Measurements from ENCODE around the gene LRCOL1. TPM values are rescaled to one million over a fixed set of nuclear protein-coding genes. Genes with fewer than 3 reads are reported as not detected.

LRCOL1 gene
- total and polyA plus RNA-seq, 2 of the 8 experiments (the other 6 are each of a cell fraction or from before 2014, with no cell fraction given) = not detected

- Histone ChIP-seq H3K56ac (replicated peaks; ENCODE audit: insufficient read length, low read depth, low read length) (no peak overlapping the region), H4K20me1 (replicated peaks in 1 of 2; ENCODE audit: control insufficient read depth in 1 of 2, insufficient read depth in 2 of 2, low read length in 2 of 2) (peaks cover 0 to 6% of the 10 kb centered on the region in 2 experiments), H3K4me2 (ENCODE audit: insufficient read depth in 1 of 2, low read depth in 2 of 2, low read length in 2 of 2) (no peak overlapping the region), H2AK5ac (ENCODE audit: low read depth, low read length) (no peak overlapping the region), H3K18ac (ENCODE audit: extremely low read depth, low read length) (no peak overlapping the region), H4K91ac (replicated peaks; ENCODE audit: insufficient read length, low read length) (no peak overlapping the region), H3K9ac (replicated peaks in 1 of 4; ENCODE audit: extremely low read depth in 1 of 4, low read depth in 3 of 4, low read length in 3 of 4) (no peak overlapping the region), H2BK5ac (ENCODE audit: low read depth, low read length) (no peak overlapping the region), H3K23me2 (ENCODE audit: low read depth, low read length) (no peaks in the 10 kb centered on the region), H2AFZ (ENCODE audit: low read length) (no peak overlapping the region), H4K8ac (ENCODE audit: extremely low read depth, insufficient read depth, low read length) (no peak overlapping the region), H3K79me1 (ENCODE audit: low read depth, low read length) (no peaks in the 10 kb centered on the region), H3K4me3 (ENCODE audit: extremely low read depth in 1 of 4, insufficient read depth in 2 of 4, low read depth in 3 of 4, low read length in 4 of 4) (no peak overlapping the region), H3K36me3 (ENCODE audit: control insufficient read depth in 2 of 4, insufficient read depth in 4 of 4, low read length in 3 of 4) (peaks cover 25 to 69% (median 53%) of the 10 kb centered on the region in 4 experiments), H2BK12ac (ENCODE audit: low read depth, low read length) (no peak overlapping the region), H3K9me3 (ENCODE audit: insufficient read depth in 2 of 2, low read depth in 1 of 2, low read length in 1 of 2) (no peaks in the 10 kb centered on the region), H3K27ac (ENCODE audit: low read depth, low read length) (no peak overlapping the region), H3K4me1 (replicated peaks in 1 of 4; ENCODE audit: control insufficient read depth in 3 of 4, insufficient read depth in 4 of 4, low read length in 3 of 4) (no peaks in the 10 kb centered on the region), H3K79me2 (ENCODE audit: control insufficient read depth in 1 of 2, insufficient read depth in 2 of 2, low read length in 2 of 2) (no peaks in the 10 kb centered on the region), H3K27me3 (replicated peaks in 1 of 4; ENCODE audit: control insufficient read depth in 3 of 4, extremely low read depth in 1 of 4, insufficient read depth in 3 of 4, low read length in 3 of 4) (no peaks in the 10 kb centered on the region), H3K23ac (ENCODE audit: insufficient read length) (no peak overlapping the region), H2BK20ac (ENCODE audit: low read length) (no peak overlapping the region), H2BK15ac (ENCODE audit: low read length) (no peak overlapping the region), H2BK120ac (replicated peaks; ENCODE audit: low read depth, low read length) (no peak overlapping the region), H3K4ac (replicated peaks; ENCODE audit: insufficient read length, low read depth, low read length) (no peak overlapping the region), H4K5ac (ENCODE audit: insufficient read length, low read depth, low read length) (no peak overlapping the region), H3K14ac (ENCODE audit: insufficient read length) (no peak overlapping the region)
- ChIA-PET POLR2A (ENCODE audit: partially characterized antibody) (interaction anchor here (0.7 to 1.8 kb wide), 3 partner anchors 10 to 19 kb away, joined by 3 to 6 read pairs (median 3); no protein-coding TSS in a partner anchor), CTCF (ENCODE audit: partially characterized antibody) (interaction anchor here (8.0 kb wide), 1 partner anchor 15 kb away, joined by 61 read pairs; no protein-coding TSS in a partner anchor)
- DNase-seq (ENCODE audit: low read depth in 1 of 2, low spot score in 2 of 2) (no peak), FAIRE-seq (no peak)
- 90% methylated on average over 9 of the region's 9 CpGs; no CpG with 5 or more reads in 1 of the 2 experiments for WGBS, 2 experiments (ENCODE audit: extremely low coverage in 1 of 2, insufficient coverage in 1 of 2, insufficient read length in 1 of 2, insufficient replicate concordance in 2 of 2, low coverage in 1 of 2, low lambda C conversion rate in 2 of 2, missing lambda C conversion rate in 1 of 2)
- TF ChIP-seq HDAC2 (IDR thresholded peaks at IDR 0.05; ENCODE audit: borderline replicate concordance in 1 of 2, low read depth in 2 of 2, low read length in 2 of 2) (no peak), RAD21 (IDR thresholded peaks at IDR 0.05 in 1 of 2, conservative IDR thresholded peaks at IDR 0.05 in 1 of 2; ENCODE audit: low read depth in 2 of 2, low read length in 2 of 2) (no peak), CTBP2 (IDR thresholded peaks at IDR 0.05; ENCODE audit: borderline replicate concordance, insufficient read depth, insufficient read length, low read length) (no peak), TCF12 (IDR thresholded peaks at IDR 0.05; ENCODE audit: low read depth, low read length) (no peak)
Observed at GRCh38 chr12:132651444-132652100, 41.2 kb upstream of the LRCOL1 start.

Measured in H1 (cell line).